ENCODE measurements around the gene GDI2.

- TF ChIP-seq, protein P1, sequence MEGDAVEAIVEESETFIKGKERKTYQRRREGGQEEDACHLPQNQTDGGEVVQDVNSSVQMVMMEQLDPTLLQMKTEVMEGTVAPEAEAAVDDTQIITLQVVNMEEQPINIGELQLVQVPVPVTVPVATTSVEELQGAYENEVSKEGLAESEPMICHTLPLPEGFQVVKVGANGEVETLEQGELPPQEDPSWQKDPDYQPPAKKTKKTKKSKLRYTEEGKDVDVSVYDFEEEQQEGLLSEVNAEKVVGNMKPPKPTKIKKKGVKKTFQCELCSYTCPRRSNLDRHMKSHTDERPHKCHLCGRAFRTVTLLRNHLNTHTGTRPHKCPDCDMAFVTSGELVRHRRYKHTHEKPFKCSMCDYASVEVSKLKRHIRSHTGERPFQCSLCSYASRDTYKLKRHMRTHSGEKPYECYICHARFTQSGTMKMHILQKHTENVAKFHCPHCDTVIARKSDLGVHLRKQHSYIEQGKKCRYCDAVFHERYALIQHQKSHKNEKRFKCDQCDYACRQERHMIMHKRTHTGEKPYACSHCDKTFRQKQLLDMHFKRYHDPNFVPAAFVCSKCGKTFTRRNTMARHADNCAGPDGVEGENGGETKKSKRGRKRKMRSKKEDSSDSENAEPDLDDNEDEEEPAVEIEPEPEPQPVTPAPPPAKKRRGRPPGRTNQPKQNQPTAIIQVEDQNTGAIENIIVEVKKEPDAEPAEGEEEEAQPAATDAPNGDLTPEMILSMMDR (IDR thresholded peaks at IDR 0.05), result no peak
- no peak for TF ChIP-seq POLR2A (IDR thresholded peaks at IDR 0.05)
Observed at GRCh38 chr10:5776136-5776880, 36.9 kb downstream of the GDI2 start.

All from body of pancreas (tissue), 4 donors.